ENCODE measurements around the gene ZBTB7C. TPM values are rescaled to one million over a fixed set of nuclear protein-coding genes. Genes with fewer than 3 reads are reported as not detected.

The ZBTB7C gene
- polyA plus RNA-seq, 1 of the 3 experiments (the other 2 are of a cell fraction): 0.05 TPM

DNA sequence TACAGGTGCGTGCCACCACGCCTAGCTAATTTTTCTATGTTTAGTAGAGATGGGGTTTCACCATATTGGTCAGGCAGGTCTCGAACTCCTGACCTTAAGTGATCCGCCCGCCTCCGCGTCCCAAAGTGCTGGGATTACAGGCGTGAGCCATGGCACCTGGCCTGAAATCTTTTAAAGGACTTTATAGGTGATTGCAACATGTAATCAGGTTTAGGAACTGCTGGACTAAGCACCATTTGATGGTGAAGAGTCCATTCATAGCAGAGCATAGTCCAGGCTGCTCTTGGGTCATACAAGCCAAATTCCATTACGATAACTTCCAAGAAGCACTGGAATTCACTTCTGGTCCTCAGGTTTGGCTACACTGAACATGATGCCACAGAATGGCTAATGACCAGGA is 278.1 kb downstream of the ZBTB7C start:
- POLR2A ChIA-PET: no interaction called here
- Histone ChIP-seq H3K4me2 (no peak overlapping the region), H3K4me3 (ENCODE audit: low read depth in 2 of 2, low read length in 1 of 2) (no peak overlapping the region), H3K4me1 (ENCODE audit: control insufficient read depth in 1 of 2, insufficient read depth in 2 of 2, low read depth in 1 of 2, low read length in 1 of 2) (peaks cover 0 to 43% of the 10 kb centered on the region in 2 experiments; a peak in 1 of 4 replicates), H2AFZ (ENCODE audit: low read depth) (no peak overlapping the region), H3K9me2 (no peaks in the 10 kb centered on the region), H3K9me3 (no peaks in the 10 kb centered on the region), H3K27ac (ENCODE audit: low read depth in 2 of 2, low read length in 1 of 2) (no peak overlapping the region), H3K9ac (no peak overlapping the region), H3K27me3 (ENCODE audit: insufficient read depth) (peaks cover 26% of the 10 kb centered on the region), H3K36me3 (replicated peaks in 1 of 2; ENCODE audit: control insufficient read depth in 1 of 2, insufficient read depth in 2 of 2, low read length in 1 of 2) (no peaks in the 10 kb centered on the region), H4K20me1 (ENCODE audit: insufficient read depth) (no peaks in the 10 kb centered on the region), H3K79me2 (ENCODE audit: insufficient read depth) (no peaks in the 10 kb centered on the region), H3F3A (replicated peaks; ENCODE audit: insufficient read depth) (no peaks in the 10 kb centered on the region)
- TF ChIP-seq SMC3 (IDR thresholded peaks at IDR 0.05; ENCODE audit: low read depth, low read length) (no peak), NFIC (IDR thresholded peaks at IDR 0.05; ENCODE audit: borderline replicate concordance) (no peak), USF1 (IDR thresholded peaks at IDR 0.05; ENCODE audit: borderline replicate concordance, low read depth) (no peak), MEF2A (IDR thresholded peaks at IDR 0.05; ENCODE audit: borderline replicate concordance, low read depth) (no peak), ELF1 (IDR thresholded peaks at IDR 0.05) (no peak), TCF12 (IDR thresholded peaks at IDR 0.05) (no peak), NRF1 (IDR thresholded peaks at IDR 0.05; ENCODE audit: low read depth, low read length) (no peak)
- CTCF ChIA-PET: interaction anchor here (2.6 kb wide), 1 partner anchor 99 kb away, joined by 9 read pairs; no protein-coding TSS in a partner anchor
- no peak for DNase-seq
- 80% methylated on average over 9 of the region's 9 CpGs for WGBS (ENCODE audit: low lambda C conversion rate)

DNA sequence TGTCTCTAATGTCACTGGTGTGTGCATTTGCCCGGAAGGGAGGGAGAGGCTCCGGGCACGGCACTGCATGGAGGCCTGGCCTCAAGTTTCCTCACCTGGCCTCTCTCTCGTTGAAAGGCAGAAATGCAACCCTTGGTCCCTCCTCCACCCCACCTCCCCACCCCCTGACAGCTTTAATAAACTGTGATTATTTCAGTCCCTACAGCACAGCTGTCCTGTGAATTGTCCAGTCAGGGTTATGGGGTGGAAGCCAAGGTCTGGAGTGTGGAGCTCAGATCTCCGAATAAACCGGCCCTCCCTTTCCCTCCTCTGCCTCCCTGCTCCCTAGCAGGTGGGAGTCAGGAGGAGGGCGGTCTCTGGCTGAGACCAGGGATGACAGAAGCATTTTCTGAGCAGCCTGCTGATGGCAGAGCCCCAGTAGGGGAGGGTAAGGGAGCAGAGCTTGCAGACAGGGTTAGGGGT is 279.5 kb downstream of the ZBTB7C start:
- H3K36me3 ChIP-seq (replicated peaks in 1 of 2; ENCODE audit: control insufficient read depth in 1 of 2, insufficient read depth in 2 of 2, low read length in 1 of 2): no peaks in the 10 kb centered on the region
- H3K27me3 ChIP-seq (ENCODE audit: insufficient read depth): peaks cover 12% of the 10 kb centered on the region
- H3K4me3 ChIP-seq (ENCODE audit: low read depth in 2 of 2, low read length in 1 of 2): no peak overlapping the region
- H3F3A ChIP-seq (replicated peaks; ENCODE audit: insufficient read depth): no peaks in the 10 kb centered on the region
- ChIA-PET POLR2A (no interaction called here), CTCF (interaction anchor here (0.6 to 1.1 kb wide), 5 partner anchors 11 to 323 kb away, joined by 3 to 4 read pairs (median 3); no protein-coding TSS in a partner anchor)
- TF ChIP-seq MXI1 (IDR thresholded peaks at IDR 0.05; ENCODE audit: low read depth, low read length): peak; percentile 21; the same call in 1 of the 2 replicates
- TF ChIP-seq, protein P1, sequence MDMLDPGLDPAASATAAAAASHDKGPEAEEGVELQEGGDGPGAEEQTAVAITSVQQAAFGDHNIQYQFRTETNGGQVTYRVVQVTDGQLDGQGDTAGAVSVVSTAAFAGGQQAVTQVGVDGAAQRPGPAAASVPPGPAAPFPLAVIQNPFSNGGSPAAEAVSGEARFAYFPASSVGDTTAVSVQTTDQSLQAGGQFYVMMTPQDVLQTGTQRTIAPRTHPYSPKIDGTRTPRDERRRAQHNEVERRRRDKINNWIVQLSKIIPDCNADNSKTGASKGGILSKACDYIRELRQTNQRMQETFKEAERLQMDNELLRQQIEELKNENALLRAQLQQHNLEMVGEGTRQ (IDR thresholded peaks at IDR 0.05; ENCODE audit: borderline replicate concordance, low read depth, low read length): no peak
- TF ChIP-seq MAX (IDR thresholded peaks at IDR 0.05; ENCODE audit: low read depth): no peak
- no peak for TF ChIP-seq CHD2 (IDR thresholded peaks at IDR 0.05; ENCODE audit: low read length, partially characterized antibody)
- H4K20me1 ChIP-seq (ENCODE audit: insufficient read depth): no peaks in the 10 kb centered on the region
- DNase-seq: no peak
- peaks cover 0 to 48% of the 10 kb centered on the region in 2 experiments; a peak in 1 of 4 replicates for H3K4me1 ChIP-seq (ENCODE audit: control insufficient read depth in 1 of 2, insufficient read depth in 2 of 2, low read depth in 1 of 2, low read length in 1 of 2)
- no peak overlapping the region for H2AFZ ChIP-seq (ENCODE audit: low read depth)
- WGBS (ENCODE audit: low lambda C conversion rate): 61% methylated on average over 7 of the region's 7 CpGs
- peak overlapping the region in 1 of 2 experiments; percentile 6; a peak in 1 of 4 replicates for H3K27ac ChIP-seq (ENCODE audit: low read depth in 2 of 2, low read length in 1 of 2)
- no peak overlapping the region for H3K9ac ChIP-seq
- H3K4me2 ChIP-seq: no peak overlapping the region
- H3K79me2 ChIP-seq (ENCODE audit: insufficient read depth): no peaks in the 10 kb centered on the region
- no peaks in the 10 kb centered on the region for H3K9me2 ChIP-seq
- no peaks in the 10 kb centered on the region for H3K9me3 ChIP-seq

Data from SK-N-SH (cell line).